Loucy (cell line): ENCODE data around the gene ISG20L2.

ENCODE experiments used
- CTCF ChIP-seq: fragments of 200-600 bp; sonication (generic); conservative IDR thresholded peaks from 2 replicates; pipeline ENCODE4 v1.5.1; 2014; ENCODE audit warnings: mild to moderate bottlenecking, antibody characterized with exemption, low read length
- EZH2phosphoT487 ChIP-seq: fragments of 200-600 bp; IDR thresholded peaks from 2 replicates; pipeline ENCODE4 v1.6.1; 2018; ENCODE audit warnings: antibody characterized with exemption, mild to moderate bottlenecking, moderate library complexity, borderline replicate concordance

DNA sequence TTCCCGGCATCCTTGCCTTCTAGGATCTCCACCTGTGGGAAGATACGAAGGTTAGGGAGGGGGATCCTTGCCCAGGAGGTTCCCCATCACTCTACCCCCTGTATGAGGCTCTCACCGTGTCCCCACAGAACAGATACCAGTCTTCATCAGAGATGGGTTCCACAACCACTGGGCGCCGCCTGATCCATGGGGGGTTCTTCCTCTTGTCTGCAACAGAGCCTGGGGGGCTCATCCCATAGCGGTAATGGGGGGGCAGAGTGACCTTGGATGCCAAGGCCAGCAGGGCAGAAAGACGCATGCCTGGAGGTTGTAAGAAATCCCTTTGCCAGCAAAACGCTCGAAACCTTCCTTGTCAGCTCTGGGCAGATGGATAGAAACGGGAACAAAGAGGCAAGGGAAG is 9.8 kb upstream of the ISG20L2 start:
- TF ChIP-seq CTCF: no peak
- TF ChIP-seq EZH2phosphoT487: no peak
